ENCODE results near the gene MX2.

Gene MX2

DNA sequence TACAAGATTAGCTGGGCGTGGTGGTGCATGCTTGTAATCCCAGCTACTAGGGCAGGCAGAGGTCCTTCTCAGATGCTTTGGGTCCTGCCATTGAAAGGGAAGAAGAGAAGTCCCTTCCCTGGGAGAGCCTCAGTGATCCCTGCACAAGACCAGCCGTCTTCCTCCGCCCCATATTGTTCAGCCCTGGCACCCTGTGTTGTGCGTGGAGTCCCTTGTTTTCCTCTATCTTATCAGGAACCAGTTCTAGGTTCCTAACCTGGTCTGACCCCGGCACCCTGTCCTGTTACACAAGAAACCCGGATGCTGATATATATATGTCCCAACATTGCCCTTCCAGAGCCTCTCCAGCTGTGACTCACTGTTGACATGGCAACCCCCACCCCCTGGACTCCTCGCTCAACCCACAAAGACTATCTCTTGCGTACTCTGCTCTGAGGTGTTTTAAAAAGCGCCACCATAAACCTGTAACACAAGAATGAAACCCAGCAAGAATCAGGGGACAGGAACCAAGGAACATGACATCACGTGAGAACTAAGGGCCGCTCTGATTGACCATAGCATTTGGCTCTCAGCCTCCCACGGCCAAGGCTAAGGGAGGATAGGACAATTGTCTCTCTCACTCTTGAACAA lies 4.8 kb downstream of the MX2 start:
- DNase-seq: no peak

DNA sequence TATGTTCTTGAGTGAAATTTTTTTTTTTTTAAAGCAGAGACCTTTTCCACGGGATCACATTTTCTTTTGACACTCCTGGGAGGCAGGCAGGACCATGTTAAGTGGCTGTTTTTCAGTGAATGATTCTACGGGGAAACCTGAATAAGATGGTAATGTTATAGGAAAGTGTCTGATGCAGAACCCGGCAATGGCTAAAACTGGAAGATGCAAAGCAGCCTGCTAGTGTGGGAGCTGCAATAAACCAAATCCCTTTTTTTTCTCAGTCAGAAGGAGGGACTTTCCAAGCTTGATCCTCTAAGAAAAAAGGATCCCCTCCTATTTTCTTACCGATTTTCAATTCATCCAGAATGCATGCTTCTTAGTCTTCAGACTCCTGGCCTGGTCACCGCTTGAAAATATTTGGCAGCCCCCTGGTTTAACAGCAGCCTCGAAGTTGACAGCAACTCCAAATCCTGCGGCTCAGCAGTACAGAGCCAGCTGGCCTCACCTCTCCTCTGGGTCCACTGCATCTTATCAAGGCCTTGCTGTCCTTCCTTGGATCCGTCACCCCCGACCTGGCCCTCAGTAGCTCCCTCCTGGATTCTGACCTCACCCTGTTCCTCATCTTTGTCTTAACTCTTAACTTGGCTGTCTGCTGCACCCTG lies 5.6 kb downstream of the MX2 start:
- no peak for DNase-seq

DNA sequence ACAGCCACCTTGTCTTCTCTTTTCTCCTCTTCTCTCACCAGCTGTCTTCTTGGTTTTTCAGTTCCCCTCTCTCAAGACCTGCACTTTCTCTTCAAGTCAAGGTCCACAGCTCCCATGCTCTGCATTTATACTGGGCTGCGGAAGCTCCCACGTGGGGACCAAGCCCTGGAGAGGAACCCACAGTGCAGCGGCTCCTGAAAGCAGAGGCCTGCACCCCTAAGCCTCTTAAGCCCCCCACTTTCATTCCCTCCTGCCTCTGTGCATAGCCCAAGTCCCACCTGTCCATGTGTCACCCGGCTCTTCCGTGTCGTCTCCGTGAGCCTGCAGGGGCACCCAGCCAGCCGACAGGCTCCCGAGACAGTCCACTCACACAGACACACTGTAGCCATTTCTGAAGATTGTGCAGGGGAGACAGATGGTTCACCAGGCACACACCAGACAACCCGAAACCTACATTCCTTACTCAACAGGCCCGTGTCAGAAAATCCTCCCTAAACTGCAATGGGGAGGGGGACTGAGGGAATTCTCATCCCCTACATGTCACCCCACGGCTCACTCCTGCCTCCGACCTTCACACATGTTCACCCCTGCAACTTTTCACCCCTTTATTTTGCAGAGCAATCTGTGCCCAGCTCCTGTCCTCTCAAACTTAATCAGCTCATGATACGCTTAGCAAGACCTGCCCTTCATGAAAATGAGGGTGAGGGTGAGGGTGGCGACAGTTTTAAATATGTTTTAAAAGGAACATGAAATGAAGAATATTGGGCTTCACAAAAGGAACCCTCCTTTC lies 6.3 kb downstream of the MX2 start:
- no peak for DNase-seq

DNA sequence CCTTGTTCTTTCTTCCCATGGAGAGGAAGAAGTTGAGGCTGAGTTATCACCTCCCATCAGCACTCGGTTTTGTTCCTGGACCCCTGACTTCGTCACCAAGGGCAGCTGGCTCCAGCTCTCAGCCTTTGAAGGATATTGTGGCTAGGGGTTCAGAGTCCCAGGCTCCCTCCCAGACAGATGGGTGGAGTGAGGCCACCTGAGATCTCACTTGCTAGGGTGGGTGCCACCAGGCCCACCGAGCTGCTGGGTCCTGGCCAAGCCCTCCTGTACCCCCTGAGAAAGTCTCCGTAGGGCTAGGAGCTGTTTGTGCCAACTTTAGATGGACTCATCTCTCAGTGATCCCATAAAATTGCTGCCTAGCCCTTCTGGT lies 6.9 kb downstream of the MX2 start:
- no peak for DNase-seq

DNA sequence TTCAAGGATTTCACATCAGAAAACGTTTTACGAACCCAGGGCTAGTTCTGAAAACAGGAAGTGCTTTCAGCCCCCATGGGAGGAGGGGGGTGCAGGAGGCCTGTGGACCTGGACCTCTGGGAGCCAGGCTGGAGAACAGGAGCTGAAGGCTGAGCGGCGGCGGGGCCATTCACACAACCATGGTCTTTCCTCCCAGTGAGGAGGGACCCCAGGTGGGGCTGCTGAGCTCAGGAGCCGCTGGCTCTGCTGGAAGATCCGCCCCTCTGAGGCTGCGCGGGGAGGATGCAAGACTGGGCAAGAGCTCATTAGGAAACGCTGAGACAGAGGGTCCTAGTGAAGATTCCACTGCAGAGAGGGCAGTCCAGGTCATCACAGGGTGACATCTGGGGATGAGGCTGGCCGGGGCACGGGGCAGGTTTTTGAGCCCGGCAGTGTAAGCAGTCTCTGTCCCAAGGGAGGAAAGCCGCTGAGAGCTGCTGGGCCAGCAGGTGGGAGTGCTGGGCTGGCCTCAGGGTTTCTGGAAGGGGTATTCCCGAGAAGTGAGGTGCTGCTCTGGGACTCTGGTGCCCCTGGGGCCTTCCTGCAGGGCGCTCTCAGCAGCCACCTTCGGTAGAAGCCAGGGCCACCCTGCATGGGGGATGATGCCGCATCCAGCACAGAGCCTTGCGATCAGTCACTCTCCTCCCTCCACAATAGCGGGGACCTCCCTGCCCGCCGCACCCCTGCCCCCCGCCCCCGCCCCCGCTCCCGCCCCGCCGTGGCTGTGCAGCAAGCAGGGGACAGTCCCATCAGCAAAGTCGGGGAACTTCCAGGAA lies 7.5 kb downstream of the MX2 start:
- DNase-seq: peak; percentile 34 to 40

DNA sequence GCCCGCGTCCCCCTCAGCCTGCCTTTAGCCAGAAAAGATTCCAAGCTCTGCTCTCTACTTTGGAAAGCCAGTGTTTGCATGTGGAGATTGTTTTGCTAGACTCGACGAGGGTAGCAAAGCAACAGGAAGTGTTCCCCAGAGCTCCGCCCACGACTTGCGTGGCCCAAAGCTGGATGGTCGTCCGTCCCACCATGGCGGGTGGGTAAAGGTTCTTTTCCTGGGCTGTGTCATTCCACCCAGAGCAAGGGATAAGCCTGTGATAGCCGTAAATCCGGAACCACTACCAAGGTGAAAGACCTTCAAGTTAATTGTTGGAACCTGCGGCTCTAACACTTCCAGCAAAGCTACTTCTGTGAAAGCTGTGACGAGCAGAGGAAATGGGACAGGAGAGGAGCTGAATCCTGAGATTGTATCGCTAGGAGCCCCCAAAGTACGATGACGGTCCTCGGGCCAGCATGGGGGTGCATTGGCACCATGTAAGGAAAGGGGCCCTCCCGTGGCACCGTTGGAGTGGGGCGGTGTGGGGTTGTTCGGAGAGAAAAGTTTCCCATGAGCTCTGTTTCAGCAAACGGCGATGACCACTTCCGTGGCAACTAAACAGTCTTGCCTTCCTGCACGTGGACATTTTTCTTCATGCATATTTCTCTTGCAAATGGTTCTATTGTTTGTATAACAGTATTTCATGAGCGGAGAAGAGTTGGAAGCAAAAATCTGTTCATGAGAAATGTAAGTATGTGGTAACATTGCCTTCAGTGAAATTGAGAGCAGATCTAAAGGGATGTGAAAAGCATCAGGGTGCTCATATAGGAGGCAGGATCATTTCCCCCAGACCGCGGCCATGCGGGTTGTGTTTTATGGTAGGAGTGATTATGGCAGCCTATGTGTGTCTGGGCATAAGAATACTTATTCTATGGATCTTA lies 8.4 kb downstream of the MX2 start:
- peak in 1 of 2 donors; percentile 61 for DNase-seq

DNA sequence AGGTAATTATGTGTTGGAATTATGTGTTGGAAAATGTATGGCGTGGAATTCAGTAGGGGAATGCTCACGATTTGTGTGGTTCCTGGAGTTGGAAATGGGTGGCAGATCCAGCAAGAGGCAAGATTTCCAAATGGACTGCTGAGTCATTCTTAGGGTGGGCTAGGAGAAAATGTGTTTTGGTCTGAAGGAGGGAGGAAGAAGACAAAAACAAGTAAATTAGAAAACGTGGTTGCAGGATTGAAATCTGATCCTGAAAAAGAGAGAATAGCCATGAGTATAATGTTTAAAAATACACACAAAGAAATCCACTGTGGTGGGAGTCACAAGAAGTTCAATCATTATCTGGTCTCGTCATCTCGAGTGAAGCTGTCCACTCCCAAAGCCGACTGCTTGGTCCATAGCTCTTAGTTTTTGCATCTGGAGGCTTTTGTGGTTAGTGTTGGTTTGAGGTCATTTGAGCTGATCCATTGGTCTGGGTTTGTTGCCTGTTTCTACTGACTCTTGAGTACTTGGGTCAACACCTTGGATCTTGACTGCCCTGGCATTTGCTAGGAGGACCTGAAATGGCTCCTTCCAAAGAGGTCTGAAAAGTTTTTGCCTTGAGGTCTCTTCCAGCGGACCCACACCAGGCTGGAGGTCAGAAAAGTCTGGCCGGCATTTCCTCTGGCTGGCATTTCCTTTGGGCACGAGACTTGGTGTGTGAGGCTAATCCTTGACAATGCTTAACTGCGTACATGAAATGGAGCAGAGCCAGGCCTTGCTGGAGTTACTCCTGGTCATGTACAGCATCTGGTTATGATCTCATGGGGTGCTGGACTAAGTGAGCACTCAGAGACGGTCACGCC lies 9.2 kb downstream of the MX2 start:
- DNase-seq: no peak

DNA sequence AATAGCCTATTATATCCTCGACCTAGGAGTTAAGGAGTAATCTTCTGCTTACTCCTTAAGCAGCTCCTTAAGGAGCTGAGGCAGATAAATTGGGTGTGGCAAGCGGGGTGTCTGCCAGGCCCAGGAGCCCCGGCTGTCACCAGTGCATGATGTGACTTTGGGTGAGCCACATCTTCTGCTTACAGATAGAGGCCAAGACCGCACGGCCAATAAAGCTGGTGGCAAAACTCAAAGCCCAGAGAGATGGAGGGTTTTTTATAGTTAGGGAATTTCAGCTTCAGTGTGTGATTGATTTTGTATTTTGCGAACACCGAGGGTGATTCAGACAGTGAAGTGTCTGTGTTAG lies 9.8 kb downstream of the MX2 start:
- no peak for DNase-seq

DNA sequence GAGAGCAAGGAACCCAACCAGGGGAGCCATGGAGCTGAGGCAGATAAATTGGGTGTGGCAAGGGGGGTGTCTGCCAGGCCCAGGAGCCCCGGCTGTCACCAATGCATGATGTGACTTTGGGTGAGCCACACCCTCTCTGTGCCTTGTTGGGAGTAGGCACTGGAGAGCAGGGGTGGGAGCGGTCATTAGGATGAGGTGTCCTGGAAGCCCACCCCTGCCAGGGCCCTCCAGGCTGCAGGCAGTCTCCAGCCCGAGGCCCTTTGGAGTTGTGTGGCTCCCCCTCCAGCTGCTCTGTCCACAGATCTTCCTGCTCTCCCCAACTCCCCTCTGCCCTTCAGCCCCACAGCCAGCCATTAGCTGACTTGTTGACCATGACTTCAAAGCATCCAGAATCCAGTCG lies 11.4 kb downstream of the MX2 start:
- DNase-seq: no peak

DNA sequence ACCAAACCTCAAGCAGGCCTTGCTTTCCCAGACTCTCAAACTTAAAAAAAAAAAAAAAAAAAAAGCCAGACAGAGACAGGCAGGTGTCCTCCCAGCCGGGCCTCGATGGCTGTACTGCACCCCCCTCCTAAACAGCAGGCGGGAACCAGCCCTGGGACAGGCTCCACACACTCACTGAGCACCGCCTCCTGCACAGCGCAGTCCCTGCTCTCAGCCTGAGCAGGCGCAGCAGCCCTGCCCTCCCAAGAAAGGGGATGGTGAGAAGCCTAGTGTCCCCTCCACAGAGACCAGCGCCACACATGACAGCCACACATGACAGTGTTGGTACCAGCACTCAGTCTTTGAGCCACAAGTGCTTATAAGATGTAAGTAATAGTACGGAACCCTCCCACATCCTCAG lies 11.9 kb downstream of the MX2 start:
- no peak for DNase-seq

DNA sequence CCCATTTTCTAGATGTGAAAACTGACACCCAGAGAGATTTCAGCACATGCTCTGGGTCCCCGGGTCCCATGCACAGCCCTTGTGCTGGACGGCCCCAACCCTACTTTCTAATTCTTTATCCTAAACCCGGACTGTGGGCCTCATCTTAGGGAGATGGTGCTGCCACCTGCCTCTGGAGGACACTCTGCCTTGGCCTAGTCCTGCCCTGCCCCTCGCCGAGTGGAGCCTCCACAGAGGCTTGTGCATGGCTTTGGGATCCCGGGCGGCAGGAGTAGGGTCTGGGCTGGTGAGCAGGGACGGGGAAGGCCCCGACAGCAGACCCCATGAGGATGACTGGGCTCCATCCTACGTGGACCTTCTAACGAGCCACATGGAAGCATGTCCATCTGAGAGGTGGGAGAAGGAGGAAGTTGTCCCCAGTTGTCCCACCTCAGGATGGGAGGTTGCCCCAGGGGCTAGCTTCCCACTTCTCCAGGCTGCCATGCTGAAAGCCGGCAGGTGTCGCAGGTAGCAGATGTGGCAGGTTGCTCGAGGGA lies 12.4 kb downstream of the MX2 start:
- DNase-seq: no peak

DNA sequence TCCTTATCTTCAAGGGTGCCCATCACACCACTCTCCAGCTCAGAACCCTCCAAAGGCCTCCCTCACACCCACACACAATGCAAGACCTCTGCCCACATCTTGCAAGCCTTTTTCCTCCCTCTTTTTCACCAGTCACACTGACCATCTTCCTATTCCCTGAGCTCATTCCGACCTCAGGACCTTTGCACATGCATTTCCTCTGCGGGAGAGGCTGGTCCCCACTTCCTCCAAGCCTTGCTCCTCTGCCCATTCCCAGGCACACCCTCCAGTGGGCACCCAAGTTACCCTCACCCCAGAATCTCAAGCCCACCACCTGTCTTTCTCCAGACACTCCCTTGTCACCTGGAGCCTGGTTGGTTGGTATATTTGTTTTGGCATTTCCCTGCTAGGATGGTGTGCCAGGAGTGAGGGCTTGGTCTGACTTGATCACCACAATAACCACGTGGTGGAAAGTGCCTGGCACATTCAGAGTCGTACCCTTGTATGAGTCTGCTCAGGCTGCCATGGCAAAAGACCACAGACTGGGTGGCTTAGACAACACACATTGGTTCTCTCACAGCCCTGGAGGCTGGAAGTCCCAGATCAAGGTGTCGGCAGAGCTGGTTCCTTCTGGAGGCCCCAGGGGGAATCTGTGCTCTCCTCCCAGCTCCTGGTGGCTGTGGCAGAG lies 13.2 kb downstream of the MX2 start:
- no peak for DNase-seq

DNA sequence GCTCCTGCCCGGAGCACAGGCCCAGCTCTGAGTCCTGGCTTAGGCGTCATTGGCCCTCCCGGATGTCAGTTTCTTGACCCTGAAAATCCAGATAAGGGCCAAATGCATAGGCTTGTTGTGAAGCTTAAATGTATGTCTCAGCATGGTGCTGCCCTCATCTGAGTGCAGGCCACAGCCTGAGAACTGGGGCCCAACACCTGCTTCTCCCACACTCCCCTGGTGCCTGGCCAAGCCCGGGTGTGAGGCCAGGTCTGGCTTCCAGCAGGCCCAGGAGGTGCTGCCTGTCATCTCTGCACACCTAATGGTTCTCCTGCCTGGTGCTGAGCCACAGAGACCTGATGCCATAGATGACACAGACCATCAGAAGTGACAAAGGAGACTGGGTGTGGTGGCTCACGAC lies 14.0 kb downstream of the MX2 start:
- no peak for DNase-seq

DNA sequence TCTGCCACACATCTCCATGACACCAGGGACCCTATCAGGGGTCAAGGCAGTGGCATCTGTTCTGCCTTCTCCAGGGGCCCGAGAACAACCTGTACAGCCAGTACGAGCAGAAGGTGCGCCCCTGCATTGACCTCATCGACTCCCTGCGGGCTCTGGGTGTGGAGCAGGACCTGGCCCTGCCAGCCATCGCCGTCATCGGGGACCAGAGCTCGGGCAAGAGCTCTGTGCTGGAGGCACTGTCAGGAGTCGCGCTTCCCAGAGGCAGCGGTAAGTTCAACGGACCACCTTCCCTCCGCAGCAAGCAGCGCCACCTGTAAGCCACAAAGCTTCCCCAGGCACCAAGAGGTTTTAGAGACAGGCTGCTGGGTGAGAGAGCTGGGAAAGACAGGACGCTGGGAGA lies 15.9 kb downstream of the MX2 start:
- DNase-seq: no peak

DNA sequence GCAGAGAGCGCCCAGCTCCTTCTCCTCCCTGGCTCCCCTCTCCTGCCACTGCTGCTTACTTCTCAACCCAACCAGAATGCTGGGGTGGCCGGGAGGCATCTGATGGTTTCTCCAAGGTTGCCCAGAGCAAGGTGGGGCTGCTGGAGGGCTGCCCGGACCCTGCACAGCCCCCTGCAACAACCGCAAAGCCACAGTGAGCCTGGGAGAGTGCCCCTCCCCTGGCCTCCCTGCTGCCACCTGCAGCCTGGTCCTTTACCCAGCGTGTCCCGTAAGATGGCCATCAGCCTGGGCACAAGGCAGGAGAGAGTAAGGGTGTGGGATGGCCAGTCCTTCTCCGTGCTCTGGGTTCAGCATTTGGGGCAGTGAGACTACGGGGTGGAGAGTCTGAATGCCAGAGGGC lies 17.0 kb downstream of the MX2 start:
- no peak for DNase-seq

DNA sequence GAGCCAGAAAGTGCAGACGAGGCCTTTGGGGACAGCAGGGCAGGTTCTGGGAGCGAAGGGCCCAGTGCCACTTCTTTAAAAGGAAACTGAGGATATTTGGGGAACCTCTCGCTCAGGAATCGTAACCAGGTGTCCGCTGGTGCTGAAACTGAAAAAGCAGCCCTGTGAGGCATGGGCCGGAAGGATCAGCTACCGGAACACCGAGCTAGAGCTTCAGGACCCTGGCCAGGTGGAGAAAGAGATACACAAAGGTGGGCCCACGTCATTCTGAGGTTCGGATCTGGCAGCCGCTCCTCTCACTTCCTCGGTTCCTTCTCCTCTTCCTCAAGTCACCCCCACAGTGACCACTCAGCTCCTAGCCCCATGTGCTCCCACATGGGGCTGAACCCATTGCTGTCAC lies 18.1 kb downstream of the MX2 start:
- no peak for DNase-seq

DNA sequence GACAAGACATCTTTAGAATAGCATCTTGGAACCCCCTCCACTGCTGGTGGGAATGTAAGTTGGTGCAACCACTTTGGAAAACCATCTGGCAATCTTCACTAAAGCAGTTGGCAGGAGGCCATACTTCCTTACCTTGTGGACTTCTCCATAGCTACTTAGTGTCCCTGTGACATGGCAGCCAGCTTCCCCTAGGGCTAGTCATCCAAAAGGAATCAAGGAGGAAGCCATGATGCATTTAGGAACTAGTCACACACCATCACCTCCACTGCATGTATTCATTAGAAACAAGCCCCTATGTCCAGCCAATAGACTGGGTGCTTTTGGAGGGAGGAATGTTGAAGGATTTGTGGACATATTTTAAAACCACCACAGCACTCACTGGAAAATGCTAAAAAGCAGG lies 19.9 kb downstream of the MX2 start:
- no peak for DNase-seq

DNA sequence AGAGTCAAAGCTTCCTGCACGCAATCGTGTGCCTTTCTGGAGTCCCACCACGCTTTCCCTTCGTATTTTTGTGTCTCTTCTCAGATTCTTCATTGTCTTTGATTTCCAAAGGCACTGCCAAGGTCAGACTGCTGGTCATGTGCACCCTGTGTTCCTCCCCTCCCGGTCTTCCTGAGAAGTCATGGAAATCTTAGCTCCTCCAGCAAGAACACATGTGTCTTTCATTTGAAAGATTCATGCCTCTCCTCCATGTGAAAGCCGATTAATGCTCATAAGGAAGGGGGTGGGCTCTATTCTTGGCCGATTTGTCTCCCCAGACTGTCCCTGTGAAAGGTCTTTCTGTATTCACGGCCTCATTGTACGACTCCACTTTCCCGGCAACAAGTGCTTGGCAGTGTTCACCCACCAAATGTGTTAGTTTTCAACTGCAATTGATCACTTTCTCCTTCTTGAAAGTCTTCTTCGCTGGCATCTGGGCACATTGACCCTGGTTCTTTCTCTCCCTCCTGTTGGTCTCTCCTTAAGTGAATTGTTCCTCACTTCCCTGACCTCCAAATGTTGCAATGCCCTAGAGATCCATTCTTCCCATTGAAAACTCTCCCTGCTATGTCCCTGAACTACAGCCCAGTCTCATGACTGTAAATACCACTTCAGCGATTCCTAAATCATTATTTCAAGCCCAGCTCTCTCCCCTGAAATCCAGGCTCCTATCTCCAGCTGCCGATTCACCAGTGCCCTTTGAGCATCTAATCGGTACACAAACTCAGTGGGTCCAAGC lies 25.4 kb downstream of the MX2 start:
- DNase-seq: no peak

DNA sequence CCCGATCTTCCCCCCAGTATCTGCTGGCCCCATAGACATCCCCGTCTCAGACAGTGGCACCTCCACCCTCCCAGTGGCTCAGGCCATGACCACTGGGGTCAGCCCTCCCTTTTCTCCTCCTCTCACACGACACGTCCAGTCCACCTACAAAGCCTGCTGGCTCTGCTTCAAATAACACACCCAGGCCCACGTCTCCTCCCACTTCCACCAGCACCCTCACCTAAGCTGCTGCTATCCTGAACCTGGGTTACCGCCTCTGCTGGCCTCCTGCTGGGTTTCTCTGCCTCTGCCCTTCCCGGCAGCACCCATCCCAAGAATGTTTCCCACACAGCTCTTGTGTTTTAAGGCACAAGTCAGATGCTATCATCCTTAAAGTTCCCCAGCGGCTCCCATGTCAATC lies 26.0 kb downstream of the MX2 start:
- DNase-seq: no peak

DNA sequence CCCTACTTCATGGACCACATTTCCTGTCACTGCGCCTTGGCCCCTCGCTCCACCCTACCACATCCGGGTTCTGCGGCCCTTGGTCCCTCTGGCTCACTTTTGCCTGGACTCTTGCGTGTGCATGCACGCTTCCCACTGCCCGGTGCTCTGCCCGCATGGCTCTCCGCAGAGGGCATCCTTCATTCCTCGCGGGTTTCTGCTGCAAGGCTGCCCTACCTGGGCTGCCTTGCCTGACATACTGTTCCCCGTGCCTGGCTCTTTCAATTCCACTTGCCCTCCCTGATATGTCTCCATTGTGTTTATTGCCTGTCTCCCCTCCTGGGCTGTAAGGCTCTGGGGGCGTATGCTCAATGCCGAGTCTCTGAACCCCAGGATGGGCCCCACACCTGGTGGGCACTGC lies 26.4 kb downstream of the MX2 start:
- no peak for DNase-seq

Data from stimulated activated CD4-positive, alpha-beta T cell treated with anti-CD3 and anti-CD28 coated beads, Interleukin-2, amount 100 ng/mL, for 24 hours (primary cell).